Suprapubic skin (tissue), 4 donors: ENCODE data around the gene YPEL2. TPM values are rescaled to one million over a fixed set of nuclear protein-coding genes. Genes with fewer than 3 reads are reported as not detected.
A peak's percentile ranks its signal among the peaks of the same experiment; 100 is the strongest.
"Not testable (repeated sequence)": the region's sequence is repeated elsewhere in the genome, so short reads cannot be mapped to it uniquely, and the experiment has no call there.

Experiments
- DNase-seq, 2 donors: peaks; one replicate each; pipeline ENCODE4 v3.0.0-alpha.2; 2019; ENCODE audit warnings: low spot score in 2 of 2
- H3K27ac ChIP-seq: fragments of 200-600 bp; sonication (generic); one replicate; pipeline ENCODE4 v1.5.1; 2019
- H3K27me3 ChIP-seq: fragments of 200-600 bp; sonication (generic); one replicate; pipeline ENCODE4 v1.5.1; 2019
- H3K36me3 ChIP-seq: fragments of 200-600 bp; sonication (generic); one replicate; pipeline ENCODE4 v1.5.1; 2019
- H3K4me1 ChIP-seq: fragments of 200-600 bp; sonication (generic); one replicate; pipeline ENCODE4 v1.5.1; 2019
- H3K4me3 ChIP-seq: fragments of 200-600 bp; sonication (generic); one replicate; pipeline ENCODE4 v1.5.1; 2019; ENCODE audit warnings: mild to moderate bottlenecking
- H3K9me3 ChIP-seq: fragments of 200-600 bp; sonication (generic); one replicate; pipeline ENCODE4 v1.5.1; 2019
- CTCF ChIP-seq, 2 donors: fragments of 200-600 bp in 1 of 2; fragments of 450-650 bp in 1 of 2; sonication (generic) in 1 of 2; IDR thresholded peaks; one replicate each; pipeline ENCODE4 v1.5.1; 2016 to 2019; ENCODE audit warnings: antibody characterized with exemption in 2 of 2, mild to moderate bottlenecking in 1 of 2, moderate library complexity in 1 of 2
- EP300 ChIP-seq: sonication (generic); formaldehyde crosslinking; IDR thresholded peaks from one replicate; pipeline ENCODE4 v1.6.1; 2017; ENCODE audit warnings: antibody characterized with exemption
- POLR2A ChIP-seq, 2 donors: fragments of 450-650 bp; IDR thresholded peaks; one replicate each; pipeline ENCODE4 v1.6.1; 2017; ENCODE audit warnings: antibody characterized with exemption in 2 of 2, mild to moderate bottlenecking in 2 of 2, moderate library complexity in 2 of 2
- POLR2AphosphoS5 ChIP-seq, 3 donors: sonication (generic); formaldehyde crosslinking; IDR thresholded peaks; one replicate each; pipeline ENCODE4 v1.6.1; 2017; ENCODE audit warnings: antibody characterized with exemption in 3 of 3
- WGBS: methylation state at CpG from one replicate; pipeline ENCODE4 v1.1.5; 2018; 5-methylcytosine and 5-hydroxymethylcytosine counted together
- total RNA-seq, 4 donors: library from RNA; depleted of rRNA; stranded (reverse); fragments of >200 nt; gene quantifications; one replicate each; pipeline ENCODE4 v1.1.0, GENCODE V29; 2016

YPEL2 gene, protein sequence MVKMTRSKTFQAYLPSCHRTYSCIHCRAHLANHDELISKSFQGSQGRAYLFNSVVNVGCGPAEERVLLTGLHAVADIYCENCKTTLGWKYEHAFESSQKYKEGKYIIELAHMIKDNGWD
- 10 to 100 TPM; 16.7 to 33.6 (median 21.3) TPM for total RNA-seq

DNA sequence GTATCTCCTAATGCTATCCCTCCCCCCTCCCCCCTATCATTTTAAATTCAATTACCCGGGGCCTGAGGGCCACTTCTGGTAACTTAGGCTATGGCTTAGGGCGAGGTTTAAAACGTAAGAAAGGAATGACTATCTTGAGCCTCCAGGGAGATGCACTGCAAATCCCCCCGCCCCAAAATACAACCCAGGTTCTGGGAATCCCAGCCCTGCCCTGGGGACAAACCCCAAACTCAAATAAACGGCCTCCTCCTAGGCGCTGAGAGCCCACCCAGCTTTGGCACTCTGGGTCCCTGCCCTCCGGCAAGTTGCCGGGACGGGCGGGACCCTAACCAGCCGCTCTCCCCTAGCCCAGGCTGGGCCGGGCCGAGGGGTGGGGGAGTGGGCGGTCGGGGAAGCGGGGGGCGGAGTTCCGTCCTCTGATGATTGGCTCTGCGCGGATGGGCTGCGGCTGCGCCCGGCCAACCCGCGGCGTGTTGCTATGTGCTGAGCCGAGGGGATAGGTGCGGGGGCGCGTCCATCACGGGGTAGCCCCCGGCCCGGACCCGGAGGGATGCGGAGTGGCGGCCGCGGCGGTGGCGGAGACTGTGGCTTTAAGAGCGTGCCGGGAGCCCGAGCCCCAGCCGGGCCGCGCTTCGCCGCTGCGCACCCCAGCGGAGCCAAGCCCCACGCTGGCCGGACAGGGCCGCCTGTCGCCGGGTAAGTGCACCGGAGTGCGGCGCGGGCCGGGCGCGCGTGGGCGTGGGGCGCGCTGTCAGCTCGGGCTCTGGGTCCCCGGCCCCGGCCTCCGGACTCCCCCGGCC lies at the start of gene YPEL2:
TSS of gene YPEL2 (plus strand) at position 527 of the 800 bp plus-strand sequence. CDS start 21,755 bp downstream, outside the sequence.
- Histone ChIP-seq H3K36me3 (no peaks in the 10 kb centered on the region), H3K27ac (peak within 1 kb of the TSS; percentile 99), H3K9me3 (no peaks in the 10 kb centered on the region), H3K4me1 (peaks cover 66% of the 10 kb centered on the region), H3K27me3 (no peaks in the 10 kb centered on the region), H3K4me3 (peak within 1 kb of the TSS; percentile 100)
- peak; percentile 97 to 98 for DNase-seq
- peak in 1 of 2 donors; percentile 70 for TF ChIP-seq POLR2A (IDR thresholded peaks at IDR 0.05)
- TF ChIP-seq POLR2AphosphoS5 (IDR thresholded peaks at IDR 0.05): peak in 1 of 3 donors; percentile 73
- TF ChIP-seq EP300: no peak
- no peak for TF ChIP-seq CTCF (IDR thresholded peaks at IDR 0.05)
- WGBS: 0% methylated on average over 6 of the region's 71 CpGs

GRCh38 chr17:59284317-59284716 lies 47.1 kb upstream of the YPEL2 start:
- Histone ChIP-seq H3K36me3 (no peaks in the 10 kb centered on the region), H3K27me3 (no peaks in the 10 kb centered on the region), H3K4me1 (no peaks in the 10 kb centered on the region), H3K27ac (no peak overlapping the region), H3K4me3 (no peak overlapping the region), H3K9me3 (no peaks in the 10 kb centered on the region)
- DNase-seq: no peak
- TF ChIP-seq POLR2AphosphoS5 (IDR thresholded peaks at IDR 0.05) (no peak), EP300 (no peak), CTCF (IDR thresholded peaks at IDR 0.05) (no peak), POLR2A (IDR thresholded peaks at IDR 0.05) (no peak)
- 55% methylated on average over 4 of the region's 4 CpGs for WGBS

DNA sequence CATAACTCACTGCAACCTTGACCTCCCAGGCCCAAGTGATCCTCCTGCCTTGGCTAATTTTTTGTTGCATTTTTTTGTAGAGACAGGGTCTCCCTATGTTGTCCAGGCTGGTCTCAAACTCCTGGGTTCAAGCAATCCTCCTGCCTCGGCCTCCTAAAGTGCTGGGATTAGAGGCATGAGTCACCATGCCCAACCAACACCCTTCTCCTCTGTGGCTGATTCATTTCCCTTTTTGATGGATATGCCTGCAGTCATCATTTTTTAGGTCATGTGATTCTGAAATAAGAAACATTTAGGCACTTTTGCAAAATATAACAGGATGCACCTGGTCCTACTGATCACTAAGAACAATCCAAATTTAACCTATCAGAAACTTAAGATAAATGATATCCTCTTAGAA lies 44.0 kb upstream of the YPEL2 start:
- Histone ChIP-seq H3K36me3 (no peaks in the 10 kb centered on the region), H3K4me3 (no peak overlapping the region), H3K27ac (no peak overlapping the region), H3K27me3 (no peaks in the 10 kb centered on the region), H3K4me1 (no peaks in the 10 kb centered on the region), H3K9me3 (no peaks in the 10 kb centered on the region)
- DNase-seq: no peak
- no peak for TF ChIP-seq POLR2AphosphoS5 (IDR thresholded peaks at IDR 0.05)
- TF ChIP-seq CTCF (IDR thresholded peaks at IDR 0.05): no peak
- no peak for TF ChIP-seq POLR2A (IDR thresholded peaks at IDR 0.05)
- no peak for TF ChIP-seq EP300
- WGBS: 33% methylated on average over 1 of the region's 1 CpG

DNA sequence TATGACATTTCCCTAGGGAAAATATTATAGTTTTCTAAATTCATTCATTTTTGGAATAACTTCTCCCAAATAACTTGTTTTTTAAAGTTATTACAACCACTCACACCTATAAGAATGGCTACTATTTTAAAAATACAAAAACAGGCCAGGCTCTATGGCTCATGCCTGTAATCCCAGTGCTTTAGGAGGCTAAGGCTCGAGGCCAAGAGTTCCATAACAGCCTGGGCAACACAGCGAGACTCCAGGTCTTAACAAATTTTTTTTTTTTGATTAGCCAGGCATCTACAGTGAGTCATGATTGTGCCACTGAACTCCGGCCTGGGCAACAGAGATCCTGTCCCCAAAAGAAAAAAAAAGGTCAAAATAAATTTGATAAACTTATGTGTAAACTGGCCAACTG lies 43.6 kb upstream of the YPEL2 start:
- TF ChIP-seq POLR2A (IDR thresholded peaks at IDR 0.05) (no peak), POLR2AphosphoS5 (IDR thresholded peaks at IDR 0.05) (no peak), EP300 (no peak), CTCF (IDR thresholded peaks at IDR 0.05) (no peak)
- DNase-seq: no peak
- Histone ChIP-seq H3K4me1 (no peaks in the 10 kb centered on the region), H3K27ac (no peak overlapping the region), H3K4me3 (no peak overlapping the region), H3K27me3 (no peaks in the 10 kb centered on the region), H3K36me3 (no peaks in the 10 kb centered on the region), H3K9me3 (no peaks in the 10 kb centered on the region)
- WGBS: 82% methylated on average over 3 of the region's 3 CpGs

DNA sequence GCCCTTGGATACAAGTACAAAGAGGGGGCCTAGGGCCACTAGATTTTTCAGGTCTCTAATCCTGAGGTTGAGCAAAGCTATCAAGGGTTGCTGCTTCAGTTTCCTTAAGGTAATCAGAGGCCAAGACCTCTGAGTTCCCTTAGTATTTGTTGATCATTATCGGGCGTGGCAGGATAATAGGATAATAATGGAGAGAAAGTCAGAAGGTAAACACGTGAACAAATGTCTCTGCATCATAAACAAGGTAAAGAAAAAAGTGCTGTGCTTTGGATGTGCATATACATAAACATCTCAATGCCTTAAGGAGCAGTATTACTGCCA lies 41.5 kb upstream of the YPEL2 start:
- H3K36me3 ChIP-seq: no peaks in the 10 kb centered on the region
- 66% methylated on average over 3 of the region's 3 CpGs for WGBS
- no peak overlapping the region for H3K4me3 ChIP-seq
- no peak overlapping the region for H3K27ac ChIP-seq
- no peaks in the 10 kb centered on the region for H3K4me1 ChIP-seq
- TF ChIP-seq POLR2AphosphoS5 (IDR thresholded peaks at IDR 0.05): no peak
- TF ChIP-seq POLR2A (IDR thresholded peaks at IDR 0.05): no peak
- no peak for TF ChIP-seq EP300
- TF ChIP-seq CTCF (IDR thresholded peaks at IDR 0.05): no peak
- no peaks in the 10 kb centered on the region for H3K27me3 ChIP-seq
- no peaks in the 10 kb centered on the region for H3K9me3 ChIP-seq
- no peak for DNase-seq

DNA sequence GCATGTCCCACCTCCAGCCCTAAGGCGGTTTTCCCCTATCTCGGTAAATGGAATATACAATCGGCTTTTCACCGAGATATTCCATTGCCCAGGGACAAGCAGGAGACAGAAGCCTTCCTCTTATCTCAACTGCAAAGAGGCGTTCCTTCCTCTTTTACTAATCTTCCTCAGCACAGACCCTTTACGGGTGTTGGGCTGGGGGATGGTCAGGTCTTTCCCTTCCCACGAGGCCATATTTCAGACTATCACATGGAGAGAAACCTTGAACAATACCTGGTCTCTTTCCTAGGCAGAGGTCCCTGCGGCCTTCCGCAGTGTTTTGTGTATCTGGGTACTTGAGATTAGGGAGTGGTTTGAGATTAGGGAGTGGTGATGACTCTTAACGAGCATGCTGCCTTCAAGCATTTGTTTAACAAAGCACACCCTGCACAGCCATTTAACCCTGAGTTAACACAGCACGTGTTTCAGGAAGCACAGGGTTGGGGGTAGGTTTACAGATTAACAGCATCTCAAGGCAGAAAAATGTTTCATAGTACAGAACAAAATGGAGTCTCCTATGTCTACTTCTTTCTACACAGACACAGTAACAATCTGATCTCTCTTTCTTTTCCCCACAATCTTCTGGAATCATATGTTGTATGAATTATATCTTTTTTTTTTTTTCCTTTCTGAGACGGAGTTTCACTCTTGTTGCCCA lies 41.0 kb upstream of the YPEL2 start:
- not testable (repeated sequence) for H3K4me1 ChIP-seq, H3K27ac ChIP-seq, H3K36me3 ChIP-seq, H3K9me3 ChIP-seq, H3K27me3 ChIP-seq, H3K4me3 ChIP-seq, DNase-seq
- 33% methylated on average over 12 of the region's 12 CpGs for WGBS
